Upper lobe of right lung (tissue), 1 donor: ENCODE measurements around the gene STEAP3. TPM values are rescaled to one million over a fixed set of nuclear protein-coding genes. Genes with fewer than 3 reads are reported as not detected.
A peak's percentile ranks its signal among the peaks of the same experiment; 100 is the strongest.

ENCODE experiments used
- ATAC-seq: fragments of 200-7000 bp; cut with Tn5 transposase; one replicate; pipeline ENCODE4 v1.9.1; 2020; ENCODE audit warnings: mild to moderate bottlenecking, moderate library complexity
- DNase-seq: peaks from one replicate; pipeline ENCODE4 v3.0.0-alpha.2; 2020
- H3K27ac ChIP-seq: fragments of 200-600 bp; one replicate; pipeline ENCODE4 v1.8.0; 2022
- H3K27me3 ChIP-seq: fragments of 200-600 bp; one replicate; pipeline ENCODE4 v1.8.0; 2022; ENCODE audit warnings: mild to moderate bottlenecking
- H3K36me3 ChIP-seq: fragments of 200-600 bp; one replicate; pipeline ENCODE4 v1.8.0; 2022
- H3K4me1 ChIP-seq: fragments of 200-600 bp; one replicate; pipeline ENCODE4 v1.8.0; 2022
- H3K4me3 ChIP-seq: fragments of 200-600 bp; one replicate; pipeline ENCODE4 v1.8.0; 2022; ENCODE audit warnings: mild to moderate bottlenecking
- H3K9me3 ChIP-seq: fragments of 200-600 bp; one replicate; pipeline ENCODE4 v1.8.0; 2022
- CTCF ChIP-seq: fragments of 200-600 bp; IDR thresholded peaks from one replicate; pipeline ENCODE4 v1.8.0; 2022; ENCODE audit warnings: antibody characterized with exemption
- intact Hi-C: fragments of 100-400 bp; cut with DNase I; formaldehyde crosslinking; loops from one replicate; pipeline ENCODE4 v1.11.0; 2022
- total RNA-seq: library from RNA; stranded (reverse); fragmentation: NEBNext Ultra II Directional; extraction: Animal tissue kit (Norgen Biotek cat#: 25700); gene quantifications from one replicate; pipeline ENCODE4 v1.2.1, GENCODE V29; 2021
- donor health status: DM: no; HTN: yes; CAD: no; lungs with severe emphysema.

The STEAP3 gene
- total RNA-seq, 1 donor from 2014 or later, result 14.1 TPM

- Histone ChIP-seq H3K4me3 (no peak overlapping the region), H3K27ac (peak overlapping the region; percentile 26), H3K9me3 (no peaks in the 10 kb centered on the region), H3K4me1 (peaks cover 8% of the 10 kb centered on the region), H3K36me3 (no peaks in the 10 kb centered on the region), H3K27me3 (no peaks in the 10 kb centered on the region)
- TF ChIP-seq CTCF, result no peak
- ATAC-seq, result peak; percentile 23
- no peak for DNase-seq
- intact Hi-C loops, result no loop called here
These were observed 25.9 kb upstream of the STEAP3 start for GRCh38 chr2:119197529-119198239.

GRCh38 chr2:119198240-119198840, 25.3 kb upstream of the STEAP3 start:
- H3K9me3 ChIP-seq, result no peaks in the 10 kb centered on the region
- intact Hi-C loops, result no loop called here
- H3K4me3 ChIP-seq, result no peak overlapping the region
- H3K27me3 ChIP-seq, result no peaks in the 10 kb centered on the region
- H3K36me3 ChIP-seq, result no peaks in the 10 kb centered on the region
- no peak for TF ChIP-seq CTCF
- ATAC-seq, result peak; percentile 49
- peak overlapping the region; percentile 26 for H3K27ac ChIP-seq
- H3K4me1 ChIP-seq, result peaks cover 8% of the 10 kb centered on the region
- no peak for DNase-seq

- Histone ChIP-seq H3K27ac (no peak overlapping the region), H3K36me3 (no peaks in the 10 kb centered on the region), H3K9me3 (no peaks in the 10 kb centered on the region), H3K4me1 (peaks cover 8% of the 10 kb centered on the region), H3K27me3 (no peaks in the 10 kb centered on the region), H3K4me3 (no peak overlapping the region)
- ATAC-seq (no peak), DNase-seq (no peak)
- intact Hi-C loops, result no loop called here
- no peak for TF ChIP-seq CTCF
These were observed 21.8 kb upstream of the STEAP3 start for GRCh38 chr2:119201815-119202214.

- Histone ChIP-seq H3K4me3 (no peak overlapping the region), H3K9me3 (no peaks in the 10 kb centered on the region), H3K27me3 (no peaks in the 10 kb centered on the region), H3K36me3 (no peaks in the 10 kb centered on the region), H3K27ac (no peak overlapping the region), H3K4me1 (peaks cover 8% of the 10 kb centered on the region)
- TF ChIP-seq CTCF, result no peak
- intact Hi-C loops, result no loop called here
- DNase-seq (no peak), ATAC-seq (no peak)
These were observed 20.9 kb upstream of the STEAP3 start for GRCh38 chr2:119202610-119203310.

- no peaks in the 10 kb centered on the region for H3K4me1 ChIP-seq
- no peak overlapping the region for H3K27ac ChIP-seq
- ATAC-seq (peak; percentile 10), DNase-seq (no peak)
- no peaks in the 10 kb centered on the region for H3K27me3 ChIP-seq
- intact Hi-C loops, result no loop called here
- no peaks in the 10 kb centered on the region for H3K9me3 ChIP-seq
- no peak overlapping the region for H3K4me3 ChIP-seq
- TF ChIP-seq CTCF, result no peak
- no peaks in the 10 kb centered on the region for H3K36me3 ChIP-seq
These were observed 19.1 kb upstream of the STEAP3 start for GRCh38 chr2:119204525-119204924.
